VCaP (cell line): ENCODE measurements around the gene ACAA1.

ENCODE experiments used
- H3K27ac ChIP-seq: fragments of 450-650 bp; 2 replicates; pipeline ENCODE4 v1.5.1; 2017
- TF ChIP-seq, protein P1 (sequence below): fragments of 450-650 bp; conservative IDR thresholded peaks from 2 replicates; pipeline ENCODE4 v1.5.1; 2017; ENCODE audit warnings: mild to moderate bottlenecking, moderate library complexity

ACAA1 gene

DNA sequence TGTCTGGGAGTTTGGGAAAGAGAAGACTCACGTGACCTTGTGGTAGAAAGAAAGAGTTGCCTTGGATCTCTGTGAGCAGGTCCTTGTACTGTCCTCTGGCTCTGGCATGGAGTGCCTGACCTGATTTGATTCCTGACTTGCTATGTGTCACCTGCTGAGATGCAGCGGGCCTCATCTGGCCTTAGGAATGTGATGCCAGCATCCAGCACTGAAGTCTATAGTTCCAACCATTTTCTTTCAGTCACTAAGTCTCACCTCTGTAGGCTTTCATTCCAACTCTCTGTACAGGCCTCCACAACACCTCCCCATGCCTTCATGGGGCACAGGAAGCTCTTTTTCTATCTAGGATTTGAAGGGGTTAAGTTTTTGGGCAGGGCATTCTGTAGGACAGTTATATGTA, 16.3 kb upstream of the ACAA1 start:
- TF ChIP-seq, protein P1, sequence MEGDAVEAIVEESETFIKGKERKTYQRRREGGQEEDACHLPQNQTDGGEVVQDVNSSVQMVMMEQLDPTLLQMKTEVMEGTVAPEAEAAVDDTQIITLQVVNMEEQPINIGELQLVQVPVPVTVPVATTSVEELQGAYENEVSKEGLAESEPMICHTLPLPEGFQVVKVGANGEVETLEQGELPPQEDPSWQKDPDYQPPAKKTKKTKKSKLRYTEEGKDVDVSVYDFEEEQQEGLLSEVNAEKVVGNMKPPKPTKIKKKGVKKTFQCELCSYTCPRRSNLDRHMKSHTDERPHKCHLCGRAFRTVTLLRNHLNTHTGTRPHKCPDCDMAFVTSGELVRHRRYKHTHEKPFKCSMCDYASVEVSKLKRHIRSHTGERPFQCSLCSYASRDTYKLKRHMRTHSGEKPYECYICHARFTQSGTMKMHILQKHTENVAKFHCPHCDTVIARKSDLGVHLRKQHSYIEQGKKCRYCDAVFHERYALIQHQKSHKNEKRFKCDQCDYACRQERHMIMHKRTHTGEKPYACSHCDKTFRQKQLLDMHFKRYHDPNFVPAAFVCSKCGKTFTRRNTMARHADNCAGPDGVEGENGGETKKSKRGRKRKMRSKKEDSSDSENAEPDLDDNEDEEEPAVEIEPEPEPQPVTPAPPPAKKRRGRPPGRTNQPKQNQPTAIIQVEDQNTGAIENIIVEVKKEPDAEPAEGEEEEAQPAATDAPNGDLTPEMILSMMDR = no peak
- no peak overlapping the region for H3K27ac ChIP-seq

DNA sequence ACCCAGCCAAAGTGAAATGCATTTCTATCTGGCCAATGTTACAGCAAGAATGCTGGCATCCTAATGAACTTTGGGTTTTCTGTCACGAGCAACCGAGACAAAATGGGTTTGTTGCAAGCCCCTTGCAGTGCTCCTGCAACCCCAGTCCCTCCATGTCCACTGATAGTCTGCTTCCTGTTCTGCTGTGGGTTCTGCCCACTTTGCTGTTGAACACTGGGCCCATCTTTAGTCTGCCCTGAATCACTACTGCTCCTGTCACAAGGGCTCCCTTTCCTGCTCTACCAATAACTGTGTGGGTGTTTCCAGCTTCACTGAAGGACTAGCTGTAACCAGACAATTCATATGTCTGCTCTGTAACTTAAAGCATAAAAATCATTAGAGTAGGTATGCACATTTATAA, 15.7 kb upstream of the ACAA1 start:
- no peak overlapping the region for H3K27ac ChIP-seq
- TF ChIP-seq, protein P1 = no peak

DNA sequence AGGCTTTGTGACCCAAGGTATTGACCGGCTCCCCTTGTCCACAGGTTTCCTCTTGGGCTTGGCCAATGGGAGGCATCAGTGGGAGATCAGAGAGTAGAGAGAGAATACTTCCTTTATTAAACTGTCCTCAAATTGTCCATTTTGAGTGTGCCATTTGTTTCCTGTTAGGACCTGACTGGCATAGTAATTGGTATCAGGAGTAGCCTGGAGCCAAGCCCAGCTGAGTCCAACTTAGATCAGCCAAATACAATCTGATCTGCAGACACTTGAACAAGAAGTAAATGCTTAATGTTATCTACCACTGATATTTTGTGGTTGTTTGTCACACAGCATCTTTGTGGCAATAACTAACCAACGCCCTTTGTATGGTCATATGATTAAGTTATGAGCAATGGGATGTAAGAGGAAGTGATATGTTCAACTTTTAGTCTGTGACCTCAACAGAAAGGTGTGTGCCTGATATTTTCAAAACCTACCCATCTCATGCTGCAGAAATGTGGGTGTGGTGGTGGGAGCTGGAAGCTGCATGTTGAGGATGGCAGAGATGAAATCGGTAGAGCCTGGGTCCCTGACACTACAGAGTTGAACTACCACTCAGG, 14.8 kb upstream of the ACAA1 start:
- TF ChIP-seq, protein P1 = no peak
- H3K27ac ChIP-seq = no peak overlapping the region

DNA sequence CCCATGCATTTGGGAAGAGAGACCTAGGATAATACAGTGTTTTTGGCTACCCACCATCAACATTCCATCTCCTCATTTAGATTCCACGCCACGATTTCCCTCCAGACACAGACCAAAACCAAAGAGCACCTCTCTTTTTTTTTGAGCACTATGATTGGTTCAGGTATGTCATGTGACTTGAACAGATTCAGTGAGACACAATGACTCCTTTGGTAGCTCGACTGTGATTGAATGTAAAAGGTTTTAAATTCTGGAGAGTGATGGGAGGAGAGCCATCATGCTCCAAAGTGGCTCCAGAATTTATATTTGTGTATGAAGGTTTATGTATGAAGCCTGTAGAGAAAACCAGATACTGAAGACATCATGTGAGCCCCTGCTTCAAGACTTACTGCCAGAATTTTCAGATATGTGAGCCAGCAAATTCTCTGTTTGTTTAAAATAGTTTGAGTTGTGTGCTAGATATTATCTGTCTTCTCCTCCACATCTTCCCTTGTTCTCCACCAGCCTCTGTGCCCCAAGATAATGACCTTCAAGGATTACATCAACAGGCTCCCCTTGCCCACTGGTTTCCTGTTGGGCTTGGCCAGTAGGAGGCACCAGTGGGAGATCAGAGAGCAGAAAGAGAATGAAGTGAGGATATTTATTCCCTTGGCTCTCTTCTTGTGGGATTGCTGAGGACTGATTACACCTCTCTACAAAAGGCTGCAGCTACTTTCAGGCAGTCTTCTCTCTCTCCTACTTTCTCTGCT, 14.0 kb upstream of the ACAA1 start:
- H3K27ac ChIP-seq = no peak overlapping the region
- TF ChIP-seq, protein P1 = no peak

DNA sequence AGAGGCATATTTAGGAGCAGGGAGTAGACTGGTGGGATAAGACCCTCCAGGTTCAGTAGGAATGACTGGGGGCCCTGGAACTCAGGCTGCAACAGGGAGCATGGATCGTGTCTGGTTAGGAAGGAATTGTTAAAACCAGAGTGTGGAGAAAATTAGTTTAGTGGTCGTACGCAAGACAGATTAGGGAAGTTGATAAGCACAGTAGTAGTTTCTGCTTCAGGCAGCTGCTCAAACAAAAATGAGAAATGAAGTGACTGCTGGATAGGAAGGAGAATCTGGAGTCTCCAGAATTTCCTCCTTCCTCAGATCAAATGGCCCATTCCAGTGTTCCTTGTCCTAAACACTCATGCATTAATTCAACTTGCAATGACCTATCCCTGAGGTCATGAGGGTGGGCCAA, 12.8 kb upstream of the ACAA1 start:
- TF ChIP-seq, protein P1 = no peak
- no peak overlapping the region for H3K27ac ChIP-seq

DNA sequence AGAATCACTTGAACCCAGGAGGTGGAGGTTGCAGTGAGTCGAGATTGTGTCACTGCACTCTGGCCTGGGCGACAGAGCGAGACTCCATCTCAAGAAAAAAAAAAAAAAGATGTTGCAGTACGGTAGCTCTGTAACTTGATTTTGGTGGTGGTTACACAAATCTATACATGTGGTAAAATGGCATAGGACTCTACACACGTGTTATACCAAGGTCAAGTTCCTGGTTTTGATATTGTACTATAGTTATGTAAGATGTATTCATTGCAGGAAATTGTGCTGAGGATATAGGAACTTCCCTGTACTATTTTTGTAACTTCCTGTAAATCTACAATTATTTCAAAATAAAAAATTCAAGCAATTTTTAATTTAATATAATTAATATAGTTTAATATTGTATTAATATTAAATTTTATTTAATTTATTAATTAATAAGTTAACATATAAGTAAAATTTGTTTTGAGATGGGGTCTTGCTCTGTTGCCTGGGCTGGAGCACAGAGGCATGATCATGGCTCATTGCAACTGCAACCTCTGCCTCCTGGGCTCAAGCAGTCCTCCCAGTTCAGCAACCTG, 11.5 kb upstream of the ACAA1 start:
- TF ChIP-seq, protein P1 = no peak
- no peak overlapping the region for H3K27ac ChIP-seq

DNA sequence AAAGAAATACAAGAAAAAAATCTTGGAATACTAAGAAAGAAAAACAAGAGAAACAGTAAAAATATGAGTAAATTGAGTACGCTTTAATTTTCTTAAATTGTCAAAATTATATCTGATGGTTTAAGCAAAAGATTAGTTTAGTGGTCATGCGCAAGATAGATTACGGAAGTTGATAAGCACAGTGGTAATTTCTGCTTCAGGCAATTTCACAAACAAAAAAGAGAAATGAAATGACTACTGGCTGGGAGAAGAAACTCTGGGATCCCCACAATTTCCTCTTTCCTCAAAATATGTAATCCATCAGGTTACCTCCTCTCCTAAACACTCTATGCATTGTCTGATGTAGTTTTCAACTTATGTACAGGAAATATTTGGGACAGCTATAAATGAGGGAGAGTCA, 10.5 kb upstream of the ACAA1 start:
- TF ChIP-seq, protein P1 = no peak
- H3K27ac ChIP-seq = no peak overlapping the region
